Stimulated activated CD8-positive, alpha-beta memory T cell treated with anti-CD3 and anti-CD28 coated beads, Interleukin-15, amount 100 ng/mL, for 4 hours (primary cell): Measurements from ENCODE around the gene CNOT6L.
"Not testable (repeated sequence)": the region's sequence is repeated elsewhere in the genome, so short reads cannot be mapped to it uniquely, and the experiment has no call there.

Experiments
- DNase-seq, 2 donors: peaks; one replicate each; pipeline ENCODE4 v3.0.0-alpha.2; 2020; ENCODE audit warnings: low read depth in 2 of 2

CNOT6L gene

GRCh38 chr4:77782102-77782835, 36.9 kb downstream of the CNOT6L start:
- DNase-seq: no peak

- not testable (repeated sequence) for DNase-seq
Measured at GRCh38 chr4:77780762-77781161, 38.4 kb downstream of the CNOT6L start.

GRCh38 chr4:77777135-77777807, 41.9 kb downstream of the CNOT6L start:
- DNase-seq: no peak

- no peak for DNase-seq
Measured at GRCh38 chr4:77776182-77777134, 42.7 kb downstream of the CNOT6L start.

- DNase-seq: no peak
Measured at GRCh38 chr4:77773101-77773500, 46.1 kb downstream of the CNOT6L start.

- DNase-seq: no peak
Measured at GRCh38 chr4:77771566-77771965, 47.6 kb downstream of the CNOT6L start.

- no peak for DNase-seq
Measured at GRCh38 chr4:77765720-77766119, 53.4 kb downstream of the CNOT6L start.

GRCh38 chr4:77762531-77762930, 56.6 kb downstream of the CNOT6L start:
- no peak for DNase-seq

- no peak for DNase-seq
Measured at GRCh38 chr4:77761595-77761994, 57.6 kb downstream of the CNOT6L start.

GRCh38 chr4:77758804-77759203, 60.4 kb downstream of the CNOT6L start:
- no peak for DNase-seq

GRCh38 chr4:77751764-77752163, 67.4 kb downstream of the CNOT6L start:
- DNase-seq: no peak

GRCh38 chr4:77745792-77746191, 73.4 kb downstream of the CNOT6L start:
- DNase-seq: no peak

- no peak for DNase-seq
Measured at GRCh38 chr4:77742054-77742453, 77.1 kb downstream of the CNOT6L start.

- no peak for DNase-seq
Measured at GRCh38 chr4:77740480-77740879, 78.7 kb downstream of the CNOT6L start.

GRCh38 chr4:77734928-77735327, 84.2 kb downstream of the CNOT6L start:
- no peak for DNase-seq

GRCh38 chr4:77731656-77732055, 87.5 kb downstream of the CNOT6L start:
- DNase-seq: no peak

GRCh38 chr4:77728420-77728819, 90.7 kb downstream of the CNOT6L start:
- no peak for DNase-seq

- no peak for DNase-seq
Measured at GRCh38 chr4:77721073-77721472, 98.1 kb downstream of the CNOT6L start.

- not testable (repeated sequence) for DNase-seq
Measured at GRCh38 chr4:77718500-77718899, 100.7 kb downstream of the CNOT6L start.

GRCh38 chr4:77715414-77716290, 103.5 kb downstream of the CNOT6L start:
- no peak for DNase-seq

GRCh38 chr4:77714514-77714913, 104.7 kb downstream of the CNOT6L start:
- no peak for DNase-seq
